Astrocyte (in vitro differentiated cells and primary cell): Measurements from ENCODE around the gene DISC1. TPM values are rescaled to one million over a fixed set of nuclear protein-coding genes. Genes with fewer than 3 reads are reported as not detected.

Source experiments
- DNase-seq: peaks from one replicate; pipeline ENCODE4 v3.0.0-alpha.2; 2010; ENCODE audit warnings: low read depth
- FAIRE-seq: peaks from 2 replicates; lab custom pipeline; 2011; peaks lifted over from hg19 to GRCh38; lab: Jason Lieb, UNC
- H2AFZ ChIP-seq: 2 replicates; pipeline ENCODE4 v1.6.0; 2012; ENCODE audit warnings: low read depth, low read length, inconsistent platforms
- H3K27ac ChIP-seq: 2 replicates; pipeline ENCODE4 v1.5.1; 2011; ENCODE audit warnings: low read depth, low read length, inconsistent platforms
- H3K27me3 ChIP-seq: 2 replicates; pipeline ENCODE4 v1.6.0; 2011; ENCODE audit warnings: low read length, inconsistent platforms; ENCODE audit not compliant: insufficient read depth
- H3K36me3 ChIP-seq: 2 replicates; pipeline ENCODE4 v1.5.1; 2011; ENCODE audit warnings: low read length, inconsistent platforms; ENCODE audit not compliant: insufficient read depth
- H3K4me1 ChIP-seq: 2 replicates; pipeline ENCODE4 v1.5.1; 2011; ENCODE audit warnings: low read length, inconsistent platforms; ENCODE audit not compliant: insufficient read depth
- H3K4me2 ChIP-seq: 2 replicates; pipeline ENCODE4 v1.6.0; 2012; ENCODE audit warnings: low read length, inconsistent platforms
- H3K4me3 ChIP-seq: 2 replicates; pipeline ENCODE4 v1.5.1; 2011; ENCODE audit warnings: low read depth, mild to moderate bottlenecking, low read length, inconsistent platforms; ENCODE audit not compliant: insufficient read depth
- H3K79me2 ChIP-seq: 2 replicates; pipeline ENCODE4 v1.6.0; 2012; ENCODE audit warnings: mild to moderate bottlenecking, low read length, inconsistent platforms; ENCODE audit not compliant: insufficient read depth
- H3K9ac ChIP-seq: 2 replicates; pipeline ENCODE4 v1.6.0; 2012; ENCODE audit warnings: mild to moderate bottlenecking, low read length, inconsistent platforms
- H3K9me3 ChIP-seq: 2 replicates; pipeline ENCODE4 v1.5.1; 2012; ENCODE audit warnings: low read depth, mild to moderate bottlenecking, low read length, inconsistent platforms; ENCODE audit not compliant: insufficient read depth
- H4K20me1 ChIP-seq: 2 replicates; pipeline ENCODE4 v1.6.0; 2012; ENCODE audit warnings: low read length, inconsistent platforms; ENCODE audit not compliant: insufficient read depth
- H3K27ac Mint-ChIP-seq: one replicate; pipeline ENCODE4 v1.8.0; 2021; ENCODE audit warnings: mild to moderate bottlenecking, mixed read lengths; ENCODE audit not compliant: unreplicated experiment
- H3K27me3 Mint-ChIP-seq: one replicate; pipeline ENCODE4 v1.8.0; 2021; ENCODE audit warnings: low read depth, mixed read lengths; ENCODE audit not compliant: unreplicated experiment
- H3K36me3 Mint-ChIP-seq: one replicate; pipeline ENCODE4 v1.8.0; 2021; ENCODE audit warnings: low read depth, mixed read lengths; ENCODE audit not compliant: unreplicated experiment
- H3K4me1 Mint-ChIP-seq: one replicate; pipeline ENCODE4 v1.8.0; 2021; ENCODE audit warnings: low read depth, mixed read lengths; ENCODE audit not compliant: unreplicated experiment
- H3K4me3 Mint-ChIP-seq: one replicate; pipeline ENCODE4 v1.8.0; 2021; ENCODE audit warnings: mild to moderate bottlenecking, moderate library complexity, mixed read lengths; ENCODE audit not compliant: unreplicated experiment
- H3K9me3 Mint-ChIP-seq: one replicate; pipeline ENCODE4 v1.8.0; 2021; ENCODE audit warnings: mild to moderate bottlenecking, mixed read lengths; ENCODE audit not compliant: unreplicated experiment
- CTCF ChIP-seq: IDR thresholded peaks from 2 replicates; pipeline ENCODE4 v1.5.1; 2011; ENCODE audit warnings: low read depth, mild to moderate bottlenecking, inconsistent platforms, low read length, moderate library complexity; ENCODE audit not compliant: insufficient read depth
- EZH2 ChIP-seq: IDR thresholded peaks from 2 replicates; pipeline ENCODE4 v1.6.1; 2012; ENCODE audit warnings: mild to moderate bottlenecking, low read length, inconsistent platforms; ENCODE audit not compliant: insufficient read depth
- total RNA-seq: library from RNA; stranded (reverse); gene quantifications from 2 replicates; pipeline ENCODE4 v1.2.1, GENCODE V29; 2021

Gene DISC1
- total RNA-seq, 1 donor from 2014 or later: 9.1 TPM

GRCh38 chr1:232047473-232047872 lies 420.9 kb downstream of the DISC1 start:
- Histone ChIP-seq H3K4me3 (no peak overlapping the region), H3K9me3 (no peaks in the 10 kb centered on the region), H4K20me1 (no peaks in the 10 kb centered on the region), H3K36me3 (no peaks in the 10 kb centered on the region), H3K27me3 (no peaks in the 10 kb centered on the region), H2AFZ (no peak overlapping the region), H3K9ac (no peak overlapping the region), H3K4me1 (no peaks in the 10 kb centered on the region), H3K27ac (no peak overlapping the region), H3K4me2 (no peak overlapping the region), H3K79me2 (no peaks in the 10 kb centered on the region)
- Mint-ChIP-seq H3K27me3 (peaks cover 2% of the 10 kb centered on the region), H3K36me3 (no peaks in the 10 kb centered on the region), H3K9me3 (peaks cover 4% of the 10 kb centered on the region), H3K27ac (no peak overlapping the region), H3K4me3 (no peak overlapping the region), H3K4me1 (no peaks in the 10 kb centered on the region)
- FAIRE-seq (peak; percentile 59), DNase-seq (no peak)
- TF ChIP-seq CTCF (peak; percentile 7), EZH2 (no peak)

GRCh38 chr1:232048481-232048880 lies 421.9 kb downstream of the DISC1 start:
- Histone ChIP-seq H3K9ac (no peak overlapping the region), H3K27ac (no peak overlapping the region), H3K4me1 (no peaks in the 10 kb centered on the region), H3K4me2 (no peak overlapping the region), H3K4me3 (no peak overlapping the region), H3K9me3 (no peaks in the 10 kb centered on the region), H3K79me2 (no peaks in the 10 kb centered on the region), H3K36me3 (no peaks in the 10 kb centered on the region), H3K27me3 (no peaks in the 10 kb centered on the region), H2AFZ (no peak overlapping the region), H4K20me1 (no peaks in the 10 kb centered on the region)
- DNase-seq (no peak), FAIRE-seq (no peak)
- TF ChIP-seq EZH2: no peak
- no peak for TF ChIP-seq CTCF
- Mint-ChIP-seq H3K36me3 (no peaks in the 10 kb centered on the region), H3K4me1 (no peaks in the 10 kb centered on the region), H3K9me3 (peaks cover 4% of the 10 kb centered on the region), H3K27ac (no peak overlapping the region), H3K27me3 (peaks cover 2% of the 10 kb centered on the region), H3K4me3 (no peak overlapping the region)

GRCh38 chr1:232049335-232049734 lies 422.7 kb downstream of the DISC1 start:
- Histone ChIP-seq H3K9ac (no peak overlapping the region), H3K36me3 (no peaks in the 10 kb centered on the region), H2AFZ (no peak overlapping the region), H3K27me3 (no peaks in the 10 kb centered on the region), H3K4me2 (no peak overlapping the region), H3K4me3 (no peak overlapping the region), H4K20me1 (no peaks in the 10 kb centered on the region), H3K4me1 (no peaks in the 10 kb centered on the region), H3K79me2 (no peaks in the 10 kb centered on the region), H3K27ac (no peak overlapping the region), H3K9me3 (no peaks in the 10 kb centered on the region)
- no peak overlapping the region for H3K4me3 Mint-ChIP-seq
- H3K4me1 Mint-ChIP-seq: no peaks in the 10 kb centered on the region
- no peak for DNase-seq
- H3K27me3 Mint-ChIP-seq: peaks cover 2% of the 10 kb centered on the region
- no peak overlapping the region for H3K27ac Mint-ChIP-seq
- peaks cover 4% of the 10 kb centered on the region for H3K9me3 Mint-ChIP-seq
- no peak for FAIRE-seq
- no peaks in the 10 kb centered on the region for H3K36me3 Mint-ChIP-seq
- TF ChIP-seq EZH2 (no peak), CTCF (no peak)
